HG03521 (cell line): ENCODE results near the gene ABCA10.

ENCODE experiments used
- ATAC-seq: cut with Tn5 transposase; IDR thresholded peaks from one replicate; pipeline ENCODE4 v1.9.1; 2021; ENCODE audit warnings: mild to moderate bottlenecking, moderate library complexity; ENCODE audit not compliant: unreplicated experiment

Gene ABCA10

GRCh38 chr17:69105907-69106730, 122.5 kb downstream of the ABCA10 start:
- no peak for ATAC-seq

- ATAC-seq, result no peak
Measured at GRCh38 chr17:69103557-69104233, 124.9 kb downstream of the ABCA10 start.

DNA sequence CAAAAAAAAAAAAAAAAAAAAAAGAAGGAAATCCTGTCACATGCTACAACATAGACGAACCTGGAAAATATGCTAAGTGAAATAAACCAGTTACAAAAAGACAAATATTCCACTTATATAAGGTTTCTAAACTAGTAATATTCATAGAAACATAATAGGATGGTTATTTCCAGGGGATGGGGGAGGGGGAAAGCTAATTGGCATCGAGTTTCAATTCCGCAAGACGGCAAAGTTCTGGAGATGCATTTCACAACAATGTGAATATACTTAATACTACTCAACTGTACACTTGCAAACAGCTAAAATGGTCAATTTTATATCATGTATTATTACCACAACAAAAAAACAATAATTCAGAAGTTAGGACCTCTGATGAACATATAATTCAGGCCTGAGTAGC, 130.0 kb downstream of the ABCA10 start:
- no peak for ATAC-seq
